D341Med (cell line): Measurements from ENCODE around the gene ZNF90.
"Not testable (repeated sequence)": the region's sequence is repeated elsewhere in the genome, so short reads cannot be mapped to it uniquely, and the experiment has no call there.

ENCODE experiments used
- DNase-seq: peaks from one replicate; pipeline ENCODE4 v3.0.0; 2012; ENCODE audit warnings: low spot score

ZNF90 gene

GRCh38 chr19:20103091-20103740, 25.4 kb downstream of the ZNF90 start:
- no peak for DNase-seq

DNA sequence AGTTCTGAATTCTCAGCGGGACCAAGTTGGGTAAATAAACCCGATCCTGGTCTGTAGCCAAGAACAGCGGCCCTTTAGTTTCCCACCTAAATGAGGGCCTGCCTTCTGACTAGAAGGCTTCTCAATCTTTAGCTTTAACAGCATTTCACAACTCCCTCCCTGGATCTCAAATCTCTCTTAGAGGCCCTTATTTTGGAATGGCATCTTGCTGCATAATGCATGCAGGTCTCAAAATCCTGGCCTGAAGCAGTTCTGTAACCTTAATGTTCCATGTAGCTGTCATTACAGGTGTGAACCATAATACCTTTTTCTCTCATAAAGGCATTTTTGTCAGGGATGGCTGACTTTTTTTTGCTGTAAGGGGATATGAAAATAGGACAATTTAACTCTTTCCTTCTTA, 29.5 kb downstream of the ZNF90 start:
- no peak for DNase-seq

- DNase-seq: not testable (repeated sequence)
These were observed 40.5 kb downstream of the ZNF90 start for GRCh38 chr19:20118064-20118839.

GRCh38 chr19:20124879-20125278, 47.1 kb downstream of the ZNF90 start:
- DNase-seq: no peak

GRCh38 chr19:20132933-20133332, 55.1 kb downstream of the ZNF90 start:
- DNase-seq: not testable (repeated sequence)

GRCh38 chr19:20137714-20138113, 59.9 kb downstream of the ZNF90 start:
- DNase-seq: not testable (repeated sequence)

- no peak for DNase-seq
These were observed 73.9 kb downstream of the ZNF90 start for GRCh38 chr19:20151617-20152145.

- not testable (repeated sequence) for DNase-seq
These were observed 74.7 kb downstream of the ZNF90 start for GRCh38 chr19:20152506-20152905.

DNA sequence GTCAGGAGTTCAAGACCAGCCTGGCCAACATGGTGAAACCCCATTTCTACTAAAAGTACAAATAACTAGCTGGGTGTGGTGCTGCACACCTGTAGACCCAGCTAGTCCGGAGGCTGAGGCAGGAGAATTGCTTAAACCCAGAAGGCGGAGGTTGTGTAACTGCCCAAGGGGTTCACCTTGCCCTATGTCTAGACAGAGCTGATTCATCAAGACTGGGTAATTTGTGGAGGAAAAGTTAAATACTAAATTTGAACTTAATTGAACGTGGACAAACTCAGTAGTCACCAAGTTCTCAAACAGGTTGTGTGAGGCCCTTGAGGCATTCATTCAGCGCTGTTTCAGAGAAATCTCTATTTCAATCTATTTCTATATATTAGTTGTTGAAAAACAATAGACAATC, 75.5 kb downstream of the ZNF90 start:
- DNase-seq: no peak

DNA sequence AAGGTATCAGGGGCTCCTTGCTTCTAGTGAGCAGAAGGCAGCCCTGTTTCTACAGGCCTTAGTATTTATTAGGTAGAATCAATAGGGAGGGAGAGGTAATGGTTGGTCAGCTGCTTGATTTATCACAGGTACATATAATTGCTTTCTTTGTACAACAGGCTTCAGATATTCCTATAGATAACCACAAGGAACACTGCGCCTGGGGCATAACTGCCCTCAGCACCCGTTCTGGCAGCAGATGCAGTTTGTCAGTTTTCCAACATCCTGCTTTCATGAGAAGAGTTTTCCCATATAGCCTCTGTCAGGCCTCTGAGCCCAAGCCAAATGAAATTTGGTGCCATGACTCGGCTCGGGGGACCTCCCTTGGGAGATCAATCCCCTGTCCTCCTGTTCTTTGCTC, 76.8 kb downstream of the ZNF90 start:
- no peak for DNase-seq

- DNase-seq: no peak
These were observed 85.0 kb downstream of the ZNF90 start for GRCh38 chr19:20162821-20163220.

GRCh38 chr19:20164456-20164855, 86.7 kb downstream of the ZNF90 start:
- no peak for DNase-seq

- DNase-seq: no peak
These were observed 88.3 kb downstream of the ZNF90 start for GRCh38 chr19:20165971-20166592.

- DNase-seq: peak; percentile 86
These were observed 89.3 kb downstream of the ZNF90 start, which contains the start of gene ZNF486 for GRCh38 chr19:20167020-20167644. ZNF486 (plus strand) TSS chr19:20167214; CDS start chr19:20167331, 117 bp downstream.

- DNase-seq: no peak
These were observed 89.9 kb downstream of the ZNF90 start for GRCh38 chr19:20167651-20168122.
